Stimulated activated CD4-positive, alpha-beta T cell treated with anti-CD3 and anti-CD28 coated beads, Interleukin-2, amount 100 ng/mL, for 24 hours (primary cell): ENCODE measurements around the gene SHROOM3.

ENCODE experiments used
- DNase-seq, 2 donors: peaks; one replicate each; pipeline ENCODE4 v3.0.0-alpha.2; 2020

The SHROOM3 gene

GRCh38 chr4:76545226-76545884 is 110.3 kb downstream of the SHROOM3 start:
- no peak for DNase-seq

DNA sequence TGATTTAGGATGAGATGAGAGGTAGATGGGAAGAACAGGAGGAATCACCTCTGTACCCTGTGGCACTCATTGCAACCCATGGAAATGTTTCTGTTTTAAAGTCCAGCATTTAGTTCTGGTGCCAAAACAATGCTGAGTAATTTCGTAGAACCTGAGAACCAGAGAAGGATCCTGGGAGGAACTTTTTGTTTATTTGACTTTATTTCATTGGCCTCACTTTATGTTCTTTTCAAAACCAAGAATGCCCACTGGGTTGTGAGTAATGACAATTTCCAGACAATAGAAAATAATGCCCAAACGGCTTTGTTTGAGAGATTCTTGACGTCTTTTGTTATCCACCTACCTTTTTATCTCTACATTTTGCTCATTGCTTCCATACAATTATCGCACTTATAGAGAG is 111.3 kb downstream of the SHROOM3 start:
- DNase-seq = no peak

- no peak for DNase-seq
These were observed 112.0 kb downstream of the SHROOM3 start for GRCh38 chr4:76546759-76547742.

GRCh38 chr4:76548704-76549103 is 113.7 kb downstream of the SHROOM3 start:
- no peak for DNase-seq

GRCh38 chr4:76549765-76550164 is 114.7 kb downstream of the SHROOM3 start:
- no peak for DNase-seq

DNA sequence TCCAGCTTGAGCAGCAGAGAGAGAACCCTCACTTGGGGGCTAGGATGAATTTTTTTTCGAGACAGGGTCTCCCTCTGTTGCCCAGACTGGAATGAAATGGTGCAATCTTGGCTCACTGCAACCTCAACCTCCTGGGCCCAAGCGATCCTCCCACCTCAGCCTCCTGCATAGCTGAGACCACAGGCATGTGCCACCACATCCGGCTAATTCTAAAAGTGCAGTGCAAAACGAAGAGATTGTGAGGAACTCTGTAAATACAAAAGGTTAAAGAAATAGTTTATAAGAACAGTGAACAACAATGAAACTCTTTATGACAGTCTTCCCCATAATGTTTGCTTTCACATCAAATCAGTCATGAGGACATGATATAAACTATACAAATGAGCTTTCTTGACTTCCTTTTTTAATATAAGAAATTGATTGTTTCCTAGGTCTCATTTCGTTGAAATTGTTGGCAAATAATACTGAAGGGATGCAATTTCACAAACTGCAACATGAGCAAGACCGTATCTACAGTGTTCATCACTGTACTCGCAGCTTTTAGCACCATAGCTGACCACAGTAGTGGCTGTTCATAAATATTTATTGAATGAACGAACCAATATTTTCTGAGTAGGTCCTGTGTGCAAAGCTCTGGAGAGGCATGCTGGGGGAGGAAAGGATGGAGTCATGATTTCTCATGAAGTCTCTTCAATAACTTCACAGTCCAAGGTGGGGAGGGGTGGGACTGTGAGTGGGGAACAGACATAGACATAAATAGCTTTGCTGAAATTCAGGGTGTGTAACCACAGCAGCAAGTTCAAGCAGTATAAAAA is 116.1 kb downstream of the SHROOM3 start:
- DNase-seq = no peak

DNA sequence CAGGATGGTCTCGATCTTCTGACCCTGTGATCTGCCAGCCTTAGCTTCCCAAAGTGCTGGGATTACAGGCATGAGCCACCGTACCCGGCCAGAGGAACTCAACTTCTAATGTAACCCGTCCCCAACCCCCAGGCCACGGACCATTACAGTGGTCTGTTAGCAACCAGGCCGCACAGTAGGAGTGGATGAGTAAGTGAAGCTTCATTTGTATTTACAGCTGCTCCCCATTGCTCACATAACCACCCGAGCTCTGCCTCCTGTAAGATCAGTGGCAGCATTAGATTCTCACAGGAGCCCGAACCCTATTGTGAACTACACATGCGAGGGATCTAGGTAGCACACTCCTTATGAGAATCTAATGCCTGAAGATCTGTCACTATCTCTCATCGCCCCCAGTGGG is 119.6 kb downstream of the SHROOM3 start:
- DNase-seq = no peak

DNA sequence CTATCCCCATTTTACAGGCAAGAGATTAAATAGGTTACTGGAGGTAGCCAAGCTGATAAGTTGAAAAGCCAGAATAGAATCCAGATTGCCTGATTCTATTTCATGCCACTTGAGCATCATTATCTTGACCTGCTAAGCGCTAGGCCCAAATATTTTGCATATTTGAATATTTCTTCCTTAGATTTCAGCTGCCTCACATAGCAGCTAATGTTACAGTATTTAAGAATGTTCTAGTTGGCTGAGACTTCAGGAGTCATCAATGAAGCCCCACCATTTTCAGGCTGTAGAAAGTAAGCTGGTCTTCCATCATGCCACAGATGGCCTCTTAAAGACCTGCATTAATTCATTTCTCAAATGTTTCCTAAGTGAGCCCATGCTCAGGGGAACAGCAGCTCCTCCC is 121.4 kb downstream of the SHROOM3 start:
- no peak for DNase-seq

DNA sequence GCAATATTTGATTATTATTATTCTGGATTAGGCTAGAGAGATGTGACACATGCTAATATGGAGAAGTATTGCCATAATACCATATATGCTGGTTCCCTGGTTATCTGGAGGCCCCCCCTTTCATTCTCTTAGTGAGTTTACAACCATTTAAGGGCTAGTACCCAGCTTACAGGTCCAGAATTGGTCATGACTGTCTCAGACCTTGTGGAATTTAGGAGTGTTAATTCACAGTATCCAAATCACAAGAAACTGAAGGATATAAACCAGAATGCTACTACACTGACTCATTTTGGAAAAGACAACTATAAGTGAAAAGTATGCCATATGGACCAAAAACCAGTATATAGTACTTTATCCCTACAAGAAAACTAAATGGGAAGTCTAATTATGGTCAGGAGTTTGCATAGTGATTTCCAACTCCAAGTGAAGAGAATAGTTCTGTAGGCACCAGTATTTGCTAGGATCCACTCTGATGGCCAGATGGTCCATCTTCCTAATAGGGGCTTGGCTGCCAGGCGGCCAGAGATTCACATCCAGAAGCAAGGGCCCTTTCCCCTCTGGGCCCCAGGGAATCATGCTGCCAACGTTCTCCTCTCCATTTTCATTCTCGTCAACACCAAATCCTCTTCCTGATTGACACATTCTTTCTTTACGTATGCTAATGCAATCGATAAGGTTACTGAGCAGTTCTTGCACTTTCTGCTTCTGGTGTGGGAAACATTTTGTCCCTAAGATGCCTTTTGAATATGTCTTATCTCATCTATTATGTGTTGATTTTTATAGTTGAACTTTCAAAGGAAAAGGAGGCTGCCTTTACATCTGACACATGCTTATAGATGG is 123.6 kb downstream of the SHROOM3 start:
- no peak for DNase-seq

- DNase-seq = no peak
These were observed 124.4 kb downstream of the SHROOM3 start for GRCh38 chr4:76559236-76560071.

GRCh38 chr4:76562161-76562560 is 127.1 kb downstream of the SHROOM3 start:
- no peak for DNase-seq

GRCh38 chr4:76562836-76563453 is 127.9 kb downstream of the SHROOM3 start:
- no peak for DNase-seq

DNA sequence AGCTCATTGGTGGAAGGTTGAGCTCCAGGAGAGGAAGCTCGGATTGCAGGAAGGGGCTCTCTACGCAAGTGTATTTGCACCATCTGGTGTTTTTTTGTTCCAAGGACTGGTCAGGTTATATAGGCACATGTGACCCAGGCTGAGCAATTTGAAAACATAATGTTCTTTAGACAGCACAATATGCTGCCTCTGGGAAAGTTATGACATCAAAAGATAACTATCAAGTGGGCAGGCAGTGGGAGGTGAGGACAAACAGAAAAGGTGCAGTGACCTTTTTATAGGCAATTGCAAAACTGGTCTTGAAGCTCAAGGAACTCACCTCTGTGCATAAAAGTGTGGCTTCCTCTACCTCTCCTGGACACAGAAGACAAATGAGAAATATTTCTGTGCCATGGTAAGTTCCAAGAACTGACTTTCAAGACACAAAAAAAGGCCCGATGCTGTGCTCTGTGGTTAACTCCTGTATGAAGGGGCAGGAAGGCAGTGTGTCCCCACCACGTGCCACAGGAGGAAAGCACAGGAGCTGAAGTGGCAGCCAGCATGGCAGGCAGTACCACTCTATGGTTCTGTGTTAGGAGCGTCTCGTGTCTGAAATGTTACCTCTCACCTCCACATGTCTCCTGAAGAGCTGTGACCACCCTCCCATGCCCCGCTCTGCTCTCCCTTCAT is 128.6 kb downstream of the SHROOM3 start:
- no peak for DNase-seq

DNA sequence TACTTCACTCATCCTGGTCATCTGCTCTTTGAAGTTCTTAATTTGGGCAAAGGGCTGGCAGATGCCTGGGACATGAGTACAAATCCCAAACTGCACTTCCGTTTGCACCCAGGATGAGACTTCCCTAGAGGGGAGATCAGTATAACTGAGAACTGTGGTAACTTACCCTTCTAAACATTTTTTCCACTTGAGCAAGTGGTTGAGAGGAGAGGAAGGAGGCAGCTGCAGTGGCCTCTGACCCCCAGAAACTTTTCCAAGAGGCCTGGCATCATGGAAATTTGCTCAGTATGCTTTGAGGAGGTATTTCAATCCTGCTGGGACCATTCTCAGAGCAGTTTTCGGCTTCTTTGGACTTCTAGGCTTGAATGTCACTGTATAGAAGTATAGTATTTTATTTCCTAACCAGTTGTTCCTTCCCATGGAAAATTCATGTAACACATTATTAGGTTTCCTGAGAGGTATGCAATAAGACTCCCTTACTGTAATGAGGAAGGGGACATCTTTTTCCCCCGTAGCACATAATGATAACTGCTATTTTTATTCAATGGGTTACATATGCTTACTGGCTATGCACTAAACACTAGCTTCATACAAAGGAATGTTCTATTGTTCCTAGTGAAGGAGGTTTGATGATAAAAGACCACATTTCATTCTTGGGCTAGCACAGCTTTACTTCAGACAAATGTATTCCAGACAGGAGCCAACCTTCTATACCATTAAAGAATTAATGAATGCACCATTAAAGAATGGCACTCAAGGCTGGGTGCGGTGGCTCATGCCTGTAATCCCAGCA is 129.3 kb downstream of the SHROOM3 start:
- DNase-seq = no peak

DNA sequence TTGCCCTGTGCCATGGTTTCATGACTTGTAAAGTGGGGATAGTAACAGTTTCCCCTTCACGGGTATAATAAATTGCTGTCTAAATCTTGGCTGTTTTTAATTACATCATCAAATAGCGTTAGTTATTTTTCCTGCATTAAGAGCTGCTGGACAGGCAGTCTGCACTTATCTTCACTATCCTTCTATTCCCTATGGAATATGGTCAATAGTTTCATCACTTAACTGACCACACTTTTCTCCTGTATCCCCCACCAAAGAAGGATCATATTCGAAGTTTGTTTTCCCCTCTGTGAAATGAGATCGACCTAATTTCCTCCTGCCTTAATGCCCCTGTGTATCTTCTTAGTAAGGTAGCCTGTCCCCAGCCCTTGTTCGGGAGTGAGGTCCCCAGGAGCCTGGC is 133.2 kb downstream of the SHROOM3 start:
- no peak for DNase-seq

DNA sequence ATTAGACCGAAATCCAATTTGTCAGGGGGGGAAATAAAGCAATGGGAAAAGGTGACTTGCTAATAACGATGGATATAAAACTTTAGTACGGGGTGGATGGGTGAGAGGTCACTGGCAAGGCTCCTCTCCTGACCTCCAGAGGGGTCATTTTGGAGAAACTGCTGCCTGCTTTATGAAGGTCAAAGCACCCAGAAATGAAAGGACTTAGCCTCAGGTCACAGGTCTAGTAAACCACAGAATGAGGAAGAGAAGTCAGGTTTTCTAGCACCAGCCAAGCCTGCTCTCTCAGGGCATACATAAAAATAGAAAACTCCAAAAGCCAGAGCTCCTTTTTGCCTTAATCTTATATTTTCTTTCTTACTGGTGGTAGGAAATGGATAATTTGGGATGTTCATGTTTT is 134.2 kb downstream of the SHROOM3 start:
- no peak for DNase-seq

GRCh38 chr4:76569706-76570105 is 134.7 kb downstream of the SHROOM3 start:
- DNase-seq = no peak

DNA sequence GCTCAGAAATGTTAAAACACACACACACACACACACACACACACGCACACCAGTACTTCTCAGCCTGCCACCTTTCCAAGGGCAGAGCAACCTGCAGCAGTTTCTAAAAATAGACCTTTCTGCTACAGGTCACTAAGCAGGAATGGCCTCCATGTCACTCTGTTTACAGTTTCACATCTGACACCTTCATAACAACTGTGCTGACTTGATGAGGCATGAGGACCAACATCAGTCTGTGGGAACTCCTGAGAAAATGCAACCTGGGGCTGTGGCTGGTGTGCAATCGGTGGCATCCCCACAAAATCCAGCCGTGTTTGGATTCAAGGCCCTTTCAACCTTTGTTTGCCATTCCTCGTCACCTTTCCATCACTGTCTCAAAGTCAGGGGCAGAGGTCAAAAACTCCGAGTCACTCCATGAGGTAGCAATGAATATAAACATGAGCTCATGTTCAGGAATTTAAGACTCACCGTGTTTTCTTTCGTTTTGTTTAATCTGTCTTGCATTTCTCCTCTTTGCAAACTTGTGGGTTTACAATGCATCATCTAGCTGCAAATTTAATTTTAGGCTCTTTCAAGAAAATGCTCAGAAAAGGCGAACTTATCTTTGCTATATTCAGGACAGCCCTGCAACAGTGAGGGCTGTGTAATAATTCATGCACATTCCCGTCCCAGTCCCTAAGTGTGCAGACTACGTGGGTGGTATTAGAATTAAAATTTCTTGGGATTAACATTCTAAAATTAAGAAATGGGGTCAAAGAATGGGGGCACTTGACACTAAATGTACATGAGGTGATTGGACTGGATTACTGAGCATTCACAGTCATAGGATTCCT is 135.3 kb downstream of the SHROOM3 start:
- no peak for DNase-seq

DNA sequence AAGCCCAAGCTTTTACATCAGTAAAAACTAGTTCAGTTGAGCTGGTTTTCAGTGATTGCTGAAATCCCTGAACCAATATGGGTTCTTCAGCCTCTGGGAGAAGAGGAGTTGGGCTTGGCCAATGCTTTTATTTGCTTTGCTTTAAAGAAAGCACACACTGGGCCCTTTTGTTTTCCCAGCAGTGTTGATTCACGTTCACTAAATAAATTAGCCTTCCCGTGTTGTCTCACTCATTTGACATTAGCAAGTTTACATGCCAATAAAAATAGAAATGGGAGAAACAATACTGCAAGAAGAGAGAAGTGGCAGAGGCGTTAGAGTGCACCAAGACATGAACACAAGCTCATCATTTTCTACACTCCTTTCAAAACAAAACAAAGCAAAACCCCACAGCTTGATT is 136.2 kb downstream of the SHROOM3 start:
- no peak for DNase-seq
